ENCODE results near the gene BRD9.
A peak's percentile ranks its signal among the peaks of the same experiment; 100 is the strongest.
"Not testable (repeated sequence)": the region's sequence is repeated elsewhere in the genome, so short reads cannot be mapped to it uniquely, and the experiment has no call there.

BRD9 gene

DNA sequence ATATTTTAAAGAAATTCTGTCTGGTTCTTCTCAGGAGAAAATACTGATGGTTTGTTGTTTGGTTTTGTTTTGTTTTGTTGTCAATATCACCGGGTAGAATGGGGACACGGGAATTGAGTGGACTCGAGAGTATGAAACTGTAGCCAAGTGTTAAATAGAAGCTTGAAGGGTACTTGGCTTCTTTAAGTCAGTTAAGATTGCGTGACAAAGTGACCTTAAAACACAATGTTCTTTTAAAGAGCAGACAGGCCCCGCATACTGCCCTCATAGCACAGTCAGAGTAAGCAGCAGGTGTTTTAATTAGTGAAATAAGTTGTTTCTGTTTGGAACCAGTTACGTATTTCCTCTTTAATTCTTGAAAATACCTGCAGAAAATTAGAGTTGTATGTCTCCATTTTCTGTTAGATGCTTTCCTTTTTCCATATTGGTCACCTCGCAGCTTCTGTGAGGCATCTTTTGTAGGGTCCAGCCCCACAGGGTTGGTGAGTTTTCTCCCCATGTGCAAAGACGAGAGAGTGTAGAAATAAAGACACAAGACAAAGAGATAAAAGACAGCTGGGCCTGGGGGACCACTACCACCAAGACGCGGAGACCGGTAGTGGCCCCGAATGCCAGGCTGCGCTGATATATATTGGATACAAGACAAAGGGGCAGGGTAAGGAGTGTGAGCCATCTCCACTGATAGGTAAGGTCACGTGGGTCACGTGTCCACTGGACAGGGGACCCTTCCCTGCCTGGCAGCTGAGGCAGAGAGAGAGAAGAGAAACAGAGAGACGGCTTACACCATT, 9.7 kb upstream of the BRD9 start:
- peak; percentile 16 for DNase-seq

DNA sequence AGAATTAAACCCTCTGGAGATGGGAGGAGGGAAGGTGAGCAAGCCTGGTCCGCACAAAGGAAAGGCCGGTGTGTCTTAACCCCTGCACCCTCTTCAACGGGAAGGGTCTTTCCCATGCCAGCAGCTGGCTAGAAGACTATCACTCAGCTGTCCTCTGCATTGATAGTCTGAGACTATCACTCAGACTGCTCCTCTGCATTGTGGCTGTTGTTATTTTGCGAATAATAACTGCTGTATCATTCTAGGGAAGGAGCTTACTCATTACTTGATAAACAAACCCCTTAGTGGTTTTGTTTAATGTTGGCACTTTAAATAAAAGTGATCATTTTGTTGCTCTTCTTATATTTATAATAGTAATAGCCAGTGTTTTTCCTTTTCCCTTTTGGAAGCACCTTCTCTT, 8.2 kb upstream of the BRD9 start:
- peak; percentile 30 for DNase-seq

DNA sequence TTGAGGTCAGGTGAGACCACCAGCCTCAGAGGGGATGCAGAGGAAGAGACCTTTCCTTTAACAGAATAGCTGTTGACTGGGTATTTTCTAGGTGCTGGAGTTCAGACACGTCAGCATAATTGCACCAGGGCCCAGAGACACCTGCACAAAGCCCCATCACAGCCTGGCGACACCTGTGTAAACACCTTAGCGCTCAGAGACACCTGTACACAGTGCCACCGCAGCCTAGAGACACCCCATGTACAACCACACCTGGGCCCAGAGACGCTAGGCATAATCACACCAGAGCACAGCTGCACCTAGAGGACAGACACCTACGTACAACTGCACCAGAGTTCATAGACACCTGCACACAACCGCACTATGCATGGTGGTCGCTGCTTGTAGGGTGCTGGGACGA, 1.1 kb upstream of the BRD9 start:
- DNase-seq: no peak

DNA sequence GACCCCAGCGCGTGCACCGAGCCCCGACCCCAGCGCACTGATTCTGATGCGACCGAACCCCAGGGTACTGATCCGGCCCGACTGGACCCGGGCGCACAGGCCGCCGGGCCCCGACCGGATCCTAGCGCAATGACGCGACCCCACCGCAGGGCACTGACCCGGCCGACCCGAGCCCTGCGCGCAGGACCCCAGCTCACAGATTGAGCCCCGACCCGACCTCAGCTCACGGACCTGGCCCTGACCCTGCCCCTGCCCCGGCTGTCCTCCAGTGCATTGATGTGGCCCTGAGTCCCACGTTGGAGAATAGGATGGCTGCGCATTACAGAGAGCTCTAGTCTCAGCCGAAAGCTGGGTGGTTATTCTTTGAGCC, 521 bp upstream of the BRD9 start:
- no peak for DNase-seq

DNA sequence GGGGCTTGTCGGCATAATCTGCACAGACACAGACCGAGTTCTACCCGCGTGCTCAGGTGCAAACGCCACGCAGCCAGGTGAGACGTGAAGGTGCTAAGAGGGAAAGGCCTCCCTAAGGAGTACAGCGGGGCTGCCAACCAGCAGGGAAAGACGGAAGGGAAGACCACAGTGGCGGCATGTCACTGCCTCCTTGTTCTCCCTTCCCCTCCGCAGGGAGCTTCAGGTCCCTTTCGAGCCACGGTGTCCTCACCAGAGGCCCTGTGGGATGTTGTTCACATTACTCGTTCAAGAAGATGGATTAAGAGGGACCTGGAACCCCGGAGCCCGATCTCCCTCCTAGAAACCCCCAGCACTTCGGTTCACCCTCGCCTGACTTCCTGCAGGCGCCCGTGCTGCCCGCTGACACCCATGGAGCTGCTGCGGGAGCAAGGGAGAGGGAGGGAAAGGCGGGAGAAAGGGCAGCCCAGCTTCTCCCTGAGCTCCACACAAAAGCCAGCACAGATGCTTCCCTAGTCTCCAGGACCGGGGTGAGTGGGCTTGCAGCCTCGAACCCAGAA, 686 bp downstream of the BRD9 start:
- DNase-seq: peak; percentile 67

DNA sequence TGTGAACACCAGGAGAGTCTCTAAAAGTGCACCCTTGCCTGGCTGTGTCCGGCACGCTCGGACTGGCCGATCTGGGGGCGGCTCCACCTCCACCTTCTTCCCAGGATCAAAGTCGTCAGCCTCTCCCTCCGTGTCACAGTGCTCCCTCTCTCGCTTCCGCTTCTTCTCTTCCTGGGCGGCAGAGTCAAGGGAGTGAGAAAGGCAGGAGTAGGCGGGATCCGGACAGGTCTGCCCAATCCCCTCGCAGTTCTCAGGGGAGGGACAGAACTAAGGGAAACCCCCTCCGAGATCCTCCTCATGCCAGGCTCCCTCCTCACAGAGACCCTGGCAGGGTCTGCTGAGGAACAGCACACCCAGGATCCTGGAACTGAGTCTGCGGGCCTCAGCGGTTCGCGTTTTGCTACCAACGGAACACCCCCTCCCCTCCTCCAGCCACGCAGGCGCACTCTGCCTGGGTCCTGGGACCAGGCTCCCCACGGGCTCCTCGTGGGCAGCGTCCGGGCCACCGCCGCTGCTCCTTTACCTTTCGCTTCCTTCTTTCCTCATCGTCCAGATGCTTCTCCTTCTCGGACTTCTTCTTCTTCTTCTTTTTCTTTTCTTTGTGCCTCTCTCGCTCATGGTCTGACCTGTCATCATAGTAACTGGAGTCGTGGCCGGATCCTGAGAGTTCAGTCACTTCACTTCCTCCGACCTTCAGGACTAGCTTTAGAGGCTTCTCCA, 1.3 kb downstream of the BRD9 start:
- DNase-seq: no peak

DNA sequence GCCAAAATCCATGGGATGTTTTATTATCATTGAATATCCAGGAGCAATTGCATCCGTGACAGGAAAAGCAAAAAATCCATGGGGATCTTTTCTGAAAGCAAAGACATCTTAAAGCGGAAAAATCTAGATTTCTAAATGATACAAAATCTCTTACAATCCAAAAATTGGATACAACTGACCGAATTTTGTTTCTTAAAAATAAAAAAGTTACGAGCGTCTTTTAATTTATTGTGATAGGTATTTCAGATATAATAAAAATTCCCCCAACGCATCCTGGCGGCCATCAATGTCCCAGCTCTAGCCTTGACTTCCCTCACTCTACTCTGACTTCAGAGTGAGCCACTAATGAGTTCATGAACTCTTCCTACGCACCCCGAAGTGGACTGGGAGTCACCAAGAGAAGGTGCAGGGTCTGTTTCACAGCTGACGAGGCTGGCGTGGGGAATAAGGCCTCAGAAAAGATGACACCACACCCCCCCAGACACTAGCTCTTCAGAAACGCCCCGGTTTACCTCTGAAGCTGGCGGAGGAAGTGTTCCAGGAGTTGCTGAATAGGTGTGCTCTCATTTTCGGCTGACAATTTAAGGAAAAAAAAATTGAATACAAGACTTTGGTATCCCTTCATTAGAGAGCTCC, 3.4 kb downstream of the BRD9 start:
- DNase-seq: no peak

DNA sequence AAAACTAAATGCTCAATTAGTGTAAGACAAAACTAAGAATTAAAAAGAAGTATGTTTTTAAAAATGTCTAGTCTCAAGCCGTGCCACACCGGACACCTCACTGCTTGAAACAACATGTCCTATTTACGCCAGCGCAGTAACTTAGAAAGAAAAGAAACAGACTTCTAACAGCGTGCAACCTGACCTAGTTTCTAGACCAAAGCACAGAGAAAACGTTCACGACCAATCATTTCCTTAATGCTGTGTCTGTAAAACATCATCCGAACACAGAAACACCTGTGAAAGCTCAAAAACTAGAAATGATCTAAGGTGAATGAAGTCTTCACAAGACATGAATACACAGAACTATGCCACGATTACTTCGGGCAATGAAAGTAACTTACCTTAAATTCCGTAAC, 4.0 kb downstream of the BRD9 start:
- no peak for DNase-seq

DNA sequence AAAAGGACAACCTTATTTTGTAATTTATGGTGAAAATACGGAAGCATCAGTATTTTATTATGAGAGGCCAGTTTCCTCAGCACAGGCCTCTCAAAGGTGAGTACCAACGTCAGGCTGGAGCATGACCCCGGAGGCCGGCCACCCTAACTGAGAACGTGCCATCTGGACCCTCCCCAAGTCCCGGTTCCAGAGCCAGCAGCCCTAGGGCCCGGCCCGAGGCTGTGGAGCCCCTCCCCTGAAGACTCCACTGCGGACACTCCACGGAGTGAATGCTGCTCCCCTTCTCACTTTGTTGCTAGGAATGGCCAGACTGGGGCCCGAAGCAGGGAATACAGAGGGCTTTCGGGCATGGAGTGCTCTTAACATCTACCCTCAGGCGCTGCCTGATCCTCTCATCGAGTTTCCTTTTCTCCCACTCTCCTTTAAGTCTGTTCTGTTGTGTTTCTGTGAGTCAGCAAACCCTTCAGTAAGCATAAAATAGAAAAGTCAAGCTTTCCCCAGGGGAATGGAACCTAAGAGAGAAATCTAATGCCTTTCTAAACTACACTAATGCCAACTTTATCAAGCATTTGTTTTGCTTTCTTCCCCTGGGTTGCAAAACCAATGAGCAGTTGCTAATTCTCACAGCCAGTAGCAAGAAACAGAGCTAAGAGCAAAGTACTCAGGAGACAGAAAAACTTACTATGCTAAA, 4.5 kb downstream of the BRD9 start:
- DNase-seq: no peak

DNA sequence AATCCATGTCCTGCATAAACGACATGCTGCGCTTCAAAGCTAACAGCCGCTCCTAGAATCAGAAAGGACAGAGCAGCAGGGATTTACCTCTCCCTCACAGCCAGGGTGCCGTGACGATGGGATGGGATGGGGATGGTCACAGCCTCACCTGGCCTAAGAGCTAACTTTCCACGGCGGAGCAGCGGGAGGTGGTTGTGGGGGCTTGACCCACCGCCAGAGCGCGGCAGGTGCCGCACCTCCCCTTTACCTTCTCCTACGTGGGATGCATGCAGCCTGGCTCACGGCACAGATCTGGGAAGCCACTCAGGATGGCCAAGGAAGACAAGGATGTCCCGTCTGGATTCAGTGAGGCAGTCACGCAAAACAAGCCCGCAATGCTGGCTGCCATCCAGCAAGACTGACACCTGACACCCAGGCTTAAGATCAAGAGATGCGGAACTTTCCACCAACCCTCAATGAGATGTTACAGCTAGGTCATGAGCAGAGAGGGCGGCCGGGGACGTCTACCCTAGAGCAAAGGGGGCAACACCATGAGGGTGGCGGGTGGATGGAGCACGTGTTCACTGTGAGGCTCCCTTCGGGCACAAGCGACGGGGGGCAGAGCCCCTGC, 5.8 kb downstream of the BRD9 start:
- no peak for DNase-seq

DNA sequence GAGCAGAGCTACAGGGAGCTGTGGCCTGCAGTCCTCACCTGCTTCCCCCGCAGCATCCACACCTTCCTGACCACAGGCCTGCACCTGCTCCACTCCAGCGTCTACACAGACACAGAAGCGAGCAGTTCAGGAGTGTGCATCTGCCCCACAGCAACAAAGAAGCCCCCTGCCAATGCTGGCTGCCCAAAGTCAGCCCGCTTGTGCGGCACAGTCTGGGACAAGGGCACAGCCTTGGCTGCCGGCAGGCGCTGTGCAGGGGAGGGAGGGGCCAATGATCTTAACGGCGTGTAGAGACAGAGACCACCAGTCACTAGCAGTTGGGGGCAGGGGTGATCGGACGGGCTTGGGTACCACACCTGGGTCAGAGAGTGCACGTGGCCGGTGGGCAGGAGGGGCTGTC, 6.6 kb downstream of the BRD9 start:
- DNase-seq: no peak

DNA sequence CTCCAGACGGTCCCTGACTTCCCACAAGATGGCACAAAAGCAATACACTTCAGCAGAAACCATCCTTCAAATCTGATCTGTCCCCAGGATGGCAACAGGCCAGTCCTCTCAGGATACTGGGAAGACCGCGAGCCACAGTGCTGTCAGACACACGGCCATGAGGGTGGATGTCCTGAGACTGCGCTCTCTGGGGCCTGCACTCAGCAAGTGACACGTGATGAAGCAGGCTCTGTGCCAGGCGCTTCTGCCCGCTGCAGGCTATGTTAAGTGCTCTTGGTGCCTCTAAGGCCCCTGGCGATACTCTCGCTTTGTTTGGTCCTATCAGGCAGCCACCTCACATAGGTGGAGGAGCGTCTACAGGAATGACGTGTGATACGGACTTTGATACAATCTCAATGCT, 7.1 kb downstream of the BRD9 start:
- no peak for DNase-seq

DNA sequence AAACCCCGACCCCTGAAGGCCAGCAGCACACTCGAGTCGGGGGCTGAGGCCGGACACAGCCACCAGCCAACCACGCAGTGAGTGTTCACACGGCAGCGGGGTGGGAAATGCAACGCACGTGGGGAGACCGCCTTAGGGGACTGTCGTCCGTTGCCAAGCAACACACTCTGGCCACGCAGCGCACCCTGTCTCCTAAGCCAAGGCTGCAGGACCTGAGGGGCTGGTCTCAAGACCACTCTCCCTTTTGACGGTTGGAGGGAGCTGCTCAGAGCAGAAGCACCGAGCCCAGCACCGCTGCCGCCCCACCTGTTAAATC, 7.5 kb downstream of the BRD9 start:
- no peak for DNase-seq

DNA sequence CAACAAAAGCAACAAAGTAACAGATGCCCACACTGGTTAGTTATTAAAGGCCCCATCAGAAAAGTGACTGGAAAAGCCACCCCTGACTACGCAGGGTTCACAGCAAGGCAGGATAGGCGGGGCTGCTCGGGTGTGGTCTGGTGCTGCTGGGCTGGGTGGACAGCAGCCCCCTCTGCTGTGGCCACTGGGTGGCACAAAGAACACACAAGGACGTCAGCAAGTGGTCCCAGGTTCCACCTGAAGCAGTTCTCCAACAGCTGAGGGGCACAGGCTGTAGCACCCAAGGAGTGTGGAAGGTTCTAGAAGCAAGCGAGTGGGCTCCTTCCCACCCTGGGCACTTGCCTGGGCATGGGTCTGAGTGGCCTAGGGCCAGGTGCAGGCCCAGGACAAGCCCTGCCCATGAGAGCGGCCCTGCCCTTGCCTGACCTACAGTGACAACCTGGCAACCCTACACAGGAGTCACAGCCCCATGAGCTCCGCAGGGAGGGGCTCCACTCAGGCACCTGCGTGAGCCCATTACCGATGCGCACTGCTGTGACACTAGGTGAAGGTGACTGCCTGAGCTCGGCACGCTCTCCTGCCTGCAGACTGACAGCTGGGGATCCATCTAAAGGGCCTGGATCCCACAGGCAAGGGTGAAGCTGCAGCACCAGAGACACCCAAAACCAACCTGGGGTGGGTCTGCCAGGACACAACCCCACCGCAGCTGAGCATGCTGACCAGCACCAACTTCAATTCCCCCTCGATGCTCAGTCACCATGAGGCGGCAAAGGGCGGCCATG, 8.1 kb downstream of the BRD9 start:
- DNase-seq: no peak

DNA sequence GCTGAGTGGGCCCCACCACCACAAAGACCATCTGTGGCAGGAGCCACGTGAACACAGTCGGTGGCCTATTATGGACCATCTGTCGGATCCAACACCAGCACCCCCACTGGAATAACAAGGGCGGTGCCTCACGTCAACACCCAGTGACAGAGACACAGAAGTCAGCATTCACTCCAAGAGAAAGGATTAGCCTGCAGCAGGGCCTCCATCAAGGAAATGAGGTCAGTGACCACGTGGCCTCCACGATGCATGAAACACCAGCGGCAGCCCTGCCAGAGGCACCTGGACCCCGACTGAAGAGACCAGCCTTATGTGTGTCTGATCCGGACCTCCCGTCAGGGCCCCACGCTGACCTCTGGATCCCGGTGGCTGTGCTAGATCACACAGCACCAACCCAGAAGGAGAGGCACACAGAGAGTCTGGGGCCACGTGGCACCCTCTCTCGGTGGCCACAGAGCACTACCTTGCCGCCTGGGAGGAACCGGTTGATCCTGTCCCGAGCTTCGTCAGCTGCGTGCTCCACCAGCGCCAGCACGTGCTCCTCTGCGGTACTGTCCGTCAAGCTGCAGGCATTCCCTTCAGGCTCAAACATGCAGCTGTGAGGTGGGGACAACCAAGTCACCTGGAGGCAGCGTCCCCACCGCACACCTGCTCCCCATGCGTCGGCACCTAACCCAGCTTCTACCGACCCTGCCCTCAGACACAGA, 9.0 kb downstream of the BRD9 start:
- DNase-seq: no peak

DNA sequence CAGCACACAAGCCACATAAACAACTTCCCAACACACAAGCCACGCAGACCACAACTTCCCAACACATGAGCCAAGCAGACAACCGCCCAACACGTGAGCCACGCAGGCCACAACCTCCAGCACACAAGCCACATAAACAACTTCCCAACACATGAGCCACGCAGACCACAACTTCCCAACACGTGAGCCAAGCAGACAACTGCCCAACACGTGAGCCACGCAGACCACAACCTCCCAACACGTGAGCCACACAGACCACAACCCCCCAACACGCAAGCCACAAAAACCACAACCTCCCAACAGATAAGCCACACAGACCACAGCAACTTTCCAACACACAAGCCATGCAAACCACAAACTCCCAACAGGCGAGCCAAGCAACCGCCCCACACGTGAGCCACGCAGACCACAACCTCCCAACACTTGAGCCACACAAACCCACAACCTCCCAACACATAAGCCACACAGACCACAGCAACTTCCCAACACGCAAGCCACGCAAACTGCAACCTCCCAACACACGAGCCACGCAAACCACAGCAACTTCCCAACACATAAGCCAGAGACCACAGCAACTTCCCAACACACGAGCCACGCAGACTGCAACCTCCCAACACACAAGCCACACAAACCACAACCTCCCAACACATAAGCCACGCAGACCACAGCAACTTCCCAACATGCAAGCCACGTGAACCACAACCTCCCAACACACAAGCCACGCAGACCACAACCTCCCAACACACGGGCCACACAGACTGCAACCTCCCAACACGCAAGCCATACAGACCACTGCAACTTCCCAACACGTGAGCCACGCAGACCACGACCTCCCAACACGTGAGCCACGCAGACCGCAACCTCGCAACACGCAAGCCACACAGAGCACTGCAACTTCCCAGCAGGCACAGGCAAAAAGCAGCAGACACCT, 10.1 kb downstream of the BRD9 start:
- no peak for DNase-seq

DNA sequence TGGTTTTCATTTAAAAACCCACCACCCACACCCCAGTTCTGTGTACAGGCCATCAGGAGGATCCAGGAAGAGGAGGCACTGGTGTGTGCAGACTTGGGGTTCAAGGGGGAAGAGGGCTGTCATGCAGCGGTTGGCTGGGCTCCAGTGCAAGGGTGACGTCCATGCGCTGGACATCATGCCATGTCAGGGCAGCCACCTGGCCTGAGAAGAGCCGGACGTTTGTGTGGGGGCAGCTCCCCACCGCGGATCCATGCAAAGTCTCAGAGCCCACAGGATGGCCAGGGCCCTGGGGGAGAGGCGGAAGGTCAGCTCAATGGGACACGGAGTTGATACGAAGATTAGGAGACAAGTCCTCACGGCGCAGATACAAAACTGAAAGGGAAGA, 11.1 kb downstream of the BRD9 start:
- DNase-seq: no peak

DNA sequence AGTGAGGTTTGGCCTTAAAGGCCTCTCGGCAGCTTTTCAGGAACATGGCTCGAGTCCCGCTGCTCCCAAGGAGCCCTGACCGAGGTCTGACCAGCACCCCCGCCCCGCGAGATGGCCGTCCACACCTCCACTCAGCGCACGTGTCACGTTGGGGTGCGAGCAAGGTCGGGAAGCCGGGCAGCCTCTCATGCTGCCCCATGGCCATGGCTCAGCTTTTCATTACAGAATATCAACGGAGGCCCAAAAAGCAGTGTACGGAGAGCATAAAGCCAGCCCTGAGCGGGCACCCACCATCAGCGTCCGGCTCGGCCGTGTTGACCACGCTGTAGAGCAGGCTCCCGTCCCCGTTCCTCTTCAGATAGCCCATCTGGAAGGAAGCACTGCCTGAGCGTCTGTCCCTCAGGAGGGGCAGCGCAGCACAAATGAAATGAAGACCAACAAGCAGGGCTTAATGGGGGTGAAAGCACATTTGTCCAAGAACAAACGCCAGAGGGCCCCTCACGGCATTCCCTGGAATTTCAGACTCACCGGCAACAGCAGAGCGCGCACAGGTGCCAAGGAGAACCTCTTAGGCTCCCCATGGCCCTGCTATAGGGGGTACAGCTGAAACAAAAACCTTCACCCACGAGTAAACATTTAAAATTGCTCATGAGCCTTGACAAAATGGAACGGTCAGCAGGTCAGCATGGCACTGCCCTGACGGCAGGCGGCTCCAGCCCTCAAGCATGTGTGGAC, 11.6 kb downstream of the BRD9 start:
- DNase-seq: no peak

DNA sequence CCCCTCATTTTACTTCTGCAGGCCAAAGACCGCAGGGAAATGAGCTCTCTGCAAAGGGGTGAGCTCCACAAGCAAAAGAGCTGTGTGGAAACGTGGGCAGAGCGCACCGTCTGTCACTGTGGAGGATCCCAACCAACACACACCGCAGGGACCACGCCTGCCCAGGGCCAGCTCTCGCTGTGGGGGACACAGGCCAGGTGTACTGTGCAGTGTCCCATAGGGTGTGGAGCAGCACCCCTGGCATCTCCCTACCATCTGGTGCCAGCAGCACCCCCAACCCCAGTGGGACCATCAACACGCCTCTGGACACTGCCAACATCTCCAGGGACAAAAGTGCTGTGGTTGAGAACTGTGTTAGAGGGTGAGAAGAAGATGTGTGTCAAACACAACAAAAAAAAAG, 13.9 kb downstream of the BRD9 start:
- DNase-seq: not testable (repeated sequence)

DNA sequence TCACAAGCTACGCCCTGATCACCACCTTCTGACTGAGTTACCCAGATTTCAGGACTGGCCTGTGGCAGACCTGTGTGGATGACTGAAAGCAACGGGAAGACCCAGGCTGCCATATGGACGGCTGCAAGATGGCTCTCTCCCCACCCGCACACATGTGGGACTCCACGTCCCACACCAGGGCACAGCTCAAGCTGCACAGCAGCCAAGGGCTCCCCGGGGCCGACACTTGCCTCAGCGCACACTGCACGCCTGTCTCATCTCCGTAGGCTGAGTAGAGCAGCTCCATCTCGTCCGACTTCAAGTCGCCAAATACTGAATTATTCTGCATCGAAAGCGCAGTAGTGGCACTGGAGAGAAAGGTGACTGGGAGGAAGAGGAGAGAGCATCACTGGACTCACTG, 14.5 kb downstream of the BRD9 start:
- DNase-seq: no peak

All from activated effector memory CD4-positive, alpha-beta T cell treated with anti-CD3 and anti-CD28 coated beads, Interleukin-2, amount 50 U/mL, for 16 hours (primary cell).